ENCODE results near the gene PYGM. TPM values are rescaled to one million over a fixed set of nuclear protein-coding genes. Genes with fewer than 3 reads are reported as not detected.

The PYGM gene
- total RNA-seq, 8 experiments from 2014 or later, result 0.31 to 12.8 (median 2.2) TPM

GRCh38 chr11:64716473-64717267, 43.1 kb downstream of the PYGM start:
- Histone ChIP-seq H3K4me3 (no peak overlapping the region), H3K4me1 (replicated peaks in 1 of 2) (peaks cover 57 to 73% of the 10 kb centered on the region in 2 donors), H3K27ac (peak overlapping the region in 1 of 2 donors; percentile 57)
- 18 to 80% (median 43%) methylated on average over 1 to 3 of the region's 21 CpGs; no CpG with 5 or more reads in 4 of the 10 experiments for WGBS, 10 experiments
- peak in 5 of 8 experiments; percentile 62 to 78 (median 75) for ATAC-seq (replicated peaks in 6 of 8)
- in situ Hi-C loops (cut with MboI; ENCODE audit: low pct_unique_long_range_greater_than_20kb in 2 of 9, low sequenced_read_pairs in 9 of 9, unreplicated experiment in 9 of 9), result no loop called here

- Histone ChIP-seq H3K4me1 (replicated peaks in 1 of 2) (peaks cover 60 to 73% of the 10 kb centered on the region in 2 donors), H3K27ac (peak overlapping the region in 1 of 2 donors; percentile 57), H3K4me3 (no peak overlapping the region)
- 60% methylated on average over 1 of the region's 13 CpGs; no CpG with 5 or more reads in 9 of the 10 experiments for WGBS, 10 experiments
- in situ Hi-C loops (cut with MboI; ENCODE audit: low pct_unique_long_range_greater_than_20kb in 2 of 9, low sequenced_read_pairs in 9 of 9, unreplicated experiment in 9 of 9), result no loop called here
- peak in 5 of 8 experiments; percentile 0 to 5 (median 1) for ATAC-seq (replicated peaks in 6 of 8)
These were observed 43.9 kb downstream of the PYGM start for GRCh38 chr11:64715756-64716472.

DNA sequence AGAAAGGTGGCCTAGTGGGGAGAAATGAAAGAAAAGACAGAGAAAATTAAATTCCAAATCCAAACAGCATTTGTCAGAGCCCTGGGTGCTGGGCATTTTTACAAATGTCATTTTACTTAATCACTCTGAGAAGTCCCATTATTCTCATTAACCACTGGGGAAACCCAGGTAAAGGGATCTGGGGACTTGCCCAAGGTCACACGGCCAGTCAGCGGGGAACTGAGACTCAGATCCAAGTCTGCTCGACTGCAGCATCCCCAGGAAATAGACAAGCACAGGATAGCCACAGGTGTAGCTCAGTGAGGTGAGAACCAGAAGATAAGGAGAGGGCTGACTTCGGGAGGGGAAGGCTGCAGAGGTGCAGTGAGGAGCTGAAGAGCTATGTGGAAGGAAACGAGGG, 44.7 kb downstream of the PYGM start:
- H3K4me1 ChIP-seq (replicated peaks in 1 of 2), result peaks cover 68 to 74% of the 10 kb centered on the region in 2 donors
- no peak overlapping the region for H3K27ac ChIP-seq
- H3K4me3 ChIP-seq, result no peak overlapping the region
- in situ Hi-C loops (cut with MboI; ENCODE audit: low pct_unique_long_range_greater_than_20kb in 2 of 9, low sequenced_read_pairs in 9 of 9, unreplicated experiment in 9 of 9), result no loop called here
- ATAC-seq (replicated peaks in 6 of 8), result no peak
- 0 to 79% (median 62%) methylated on average over 1 to 4 of the region's 5 CpGs; no CpG with 5 or more reads in 3 of the 10 experiments for WGBS, 10 experiments

DNA sequence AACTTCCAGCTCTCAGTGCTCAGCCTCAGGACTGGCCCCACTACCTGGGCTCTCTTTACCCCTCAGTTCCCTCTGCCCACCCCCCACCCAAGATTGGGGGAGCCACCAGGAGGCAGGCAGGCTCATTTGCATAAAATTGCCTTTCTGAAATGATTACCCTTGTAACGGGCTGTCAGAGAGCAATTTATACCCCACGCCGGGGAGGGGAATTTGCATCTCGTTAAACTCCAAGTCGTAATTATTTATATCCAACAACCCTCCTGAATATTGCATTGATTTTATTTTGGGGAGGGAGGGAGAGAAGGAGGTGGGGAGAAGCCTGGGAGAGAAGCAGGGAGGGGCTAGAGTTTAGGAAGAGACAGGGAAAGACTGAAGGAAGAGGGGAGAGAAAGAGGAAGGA, 45.1 kb downstream of the PYGM start:
- H3K27ac ChIP-seq, result no peak overlapping the region
- no peak for ATAC-seq (replicated peaks in 6 of 8)
- no peak overlapping the region for H3K4me3 ChIP-seq
- WGBS, 10 experiments, result 25 to 54% (median 37%) methylated on average over 1 to 5 of the region's 5 CpGs; no CpG with 5 or more reads in 5 of the 10 experiments
- in situ Hi-C loops (cut with MboI; ENCODE audit: low pct_unique_long_range_greater_than_20kb in 2 of 9, low sequenced_read_pairs in 9 of 9, unreplicated experiment in 9 of 9), result no loop called here
- H3K4me1 ChIP-seq (replicated peaks in 1 of 2), result peaks cover 70 to 78% of the 10 kb centered on the region in 2 donors

- Histone ChIP-seq H3K4me1 (replicated peaks in 1 of 2) (peaks cover 70 to 80% of the 10 kb centered on the region in 2 donors), H3K27ac (no peak overlapping the region), H3K4me3 (peak overlapping the region in 4 of 5 donors; percentile 17 to 24 (median 20))
- in situ Hi-C loops (cut with MboI; ENCODE audit: low pct_unique_long_range_greater_than_20kb in 2 of 9, low sequenced_read_pairs in 9 of 9, unreplicated experiment in 9 of 9), result no loop called here
- ATAC-seq (replicated peaks in 6 of 8), result peak; percentile 14 to 43 (median 30)
- 0 to 60% (median 12%) methylated on average over 1 to 4 of the region's 39 CpGs; no CpG with 5 or more reads in 4 of the 10 experiments for WGBS, 10 experiments
These were observed 45.9 kb downstream of the PYGM start for GRCh38 chr11:64713781-64714363.

GRCh38 chr11:64713016-64713707, 46.6 kb downstream of the PYGM start:
- no CpG with 5 or more reads among the region's 111 CpGs for WGBS, 10 experiments
- H3K4me3 ChIP-seq, result peak overlapping the region in 4 of 5 donors; percentile 17 to 24 (median 20)
- in situ Hi-C loops (cut with MboI; ENCODE audit: low pct_unique_long_range_greater_than_20kb in 2 of 9, low sequenced_read_pairs in 9 of 9, unreplicated experiment in 9 of 9), result no loop called here
- H3K4me1 ChIP-seq (replicated peaks in 1 of 2), result peaks cover 70 to 84% of the 10 kb centered on the region in 2 donors
- peak; percentile 31 to 83 (median 37) for ATAC-seq (replicated peaks in 6 of 8)
- peak overlapping the region in 1 of 2 donors; percentile 19 for H3K27ac ChIP-seq

DNA sequence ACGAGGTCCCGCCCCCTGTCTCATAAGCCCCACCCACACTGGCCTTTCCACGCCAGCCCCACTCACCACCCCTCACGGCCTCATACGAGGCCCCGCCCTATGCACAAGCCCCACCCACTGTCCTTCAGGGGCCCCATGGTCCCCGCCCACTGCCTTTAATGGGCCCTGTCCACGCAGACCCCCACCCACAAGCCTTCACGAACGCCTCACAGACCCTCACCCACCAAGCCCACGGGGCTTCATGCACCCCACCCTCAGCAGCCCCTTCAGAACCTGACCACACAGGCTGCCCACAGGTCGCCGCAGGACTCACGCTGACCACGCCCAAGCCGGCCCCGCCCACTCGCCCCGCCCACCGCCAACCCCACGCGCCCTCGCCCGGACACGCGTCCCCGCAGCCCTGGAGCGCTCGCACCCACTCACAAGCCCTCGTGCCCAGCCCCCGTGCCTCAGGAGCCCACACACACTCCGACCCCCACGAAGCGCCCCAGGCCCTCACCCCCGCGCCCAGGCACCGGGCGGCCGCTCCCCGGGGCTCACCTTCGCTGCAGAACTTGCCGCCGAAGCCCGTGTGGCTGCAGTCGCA, 47.3 kb downstream of the PYGM start:
- Histone ChIP-seq H3K4me1 (replicated peaks in 1 of 2) (peaks cover 67 to 87% of the 10 kb centered on the region in 2 donors), H3K27ac (no peak overlapping the region), H3K4me3 (no peak overlapping the region)
- in situ Hi-C loops (cut with MboI; ENCODE audit: low pct_unique_long_range_greater_than_20kb in 2 of 9, low sequenced_read_pairs in 9 of 9, unreplicated experiment in 9 of 9), result no loop called here
- ATAC-seq (replicated peaks in 6 of 8), result peak in 1 of 8 experiments; percentile 16
- no CpG with 5 or more reads among the region's 45 CpGs for WGBS, 10 experiments

GRCh38 chr11:64711956-64712362, 47.8 kb downstream of the PYGM start:
- 20 to 96% (median 93%) methylated on average over 1 to 5 of the region's 19 CpGs; no CpG with 5 or more reads in 7 of the 10 experiments for WGBS, 10 experiments
- no peak overlapping the region for H3K4me3 ChIP-seq

GRCh38 chr11:64711138-64711955, 48.4 kb downstream of the PYGM start:
- peaks cover 55 to 75% of the 10 kb centered on the region in 2 donors for H3K4me1 ChIP-seq (replicated peaks in 1 of 2)
- no peak overlapping the region for H3K27ac ChIP-seq
- ATAC-seq (replicated peaks in 6 of 8), result peak in 5 of 8 experiments; percentile 15 to 47 (median 37)
- 4 to 68% (median 25%) methylated on average over 4 to 10 of the region's 46 CpGs; no CpG with 5 or more reads in 6 of the 10 experiments for WGBS, 10 experiments
- H3K4me3 ChIP-seq, result no peak overlapping the region
- in situ Hi-C loops (cut with MboI; ENCODE audit: low pct_unique_long_range_greater_than_20kb in 2 of 9, low sequenced_read_pairs in 9 of 9, unreplicated experiment in 9 of 9), result no loop called here

More at GRCh38 chr11:64711956-64712362, 47.8 kb downstream of the PYGM start:
- H3K27ac ChIP-seq, result no peak overlapping the region
- in situ Hi-C loops (cut with MboI; ENCODE audit: low pct_unique_long_range_greater_than_20kb in 2 of 9, low sequenced_read_pairs in 9 of 9, unreplicated experiment in 9 of 9), result no loop called here
- H3K4me1 ChIP-seq (replicated peaks in 1 of 2), result peaks cover 61 to 81% of the 10 kb centered on the region in 2 donors
- ATAC-seq (replicated peaks in 6 of 8), result no peak

DNA sequence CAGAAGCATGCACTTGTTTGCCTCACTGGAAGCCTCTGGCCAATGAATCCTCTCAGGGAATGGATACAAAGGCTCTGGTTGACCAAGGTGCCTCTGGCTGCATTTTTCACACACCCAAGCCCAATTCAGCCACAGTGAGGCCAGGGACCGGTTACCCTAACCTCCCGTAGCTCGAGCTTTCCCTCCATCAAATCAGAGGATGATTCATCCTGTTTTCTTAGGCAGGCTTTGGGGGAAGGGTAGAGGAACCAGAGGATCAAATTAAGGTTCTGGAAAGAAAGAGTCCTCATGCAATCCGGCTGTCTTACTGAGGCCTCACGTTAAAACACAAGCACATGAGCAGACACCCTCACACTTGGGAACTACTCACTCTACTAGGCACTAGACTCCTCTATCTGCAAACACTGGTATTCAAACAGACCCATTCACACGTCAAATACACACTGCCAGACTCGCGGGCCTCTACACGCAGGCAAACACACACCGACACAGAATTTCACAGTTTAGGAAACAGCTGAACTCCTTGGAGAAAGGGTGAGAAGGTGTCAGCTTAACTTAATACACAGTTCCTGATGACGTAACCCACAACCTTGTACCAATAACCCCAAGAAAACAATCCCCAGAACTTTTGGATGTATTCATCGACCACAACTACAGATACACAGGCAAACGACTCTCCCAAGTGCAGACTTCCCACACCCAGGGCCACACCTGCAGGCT, 49.2 kb downstream of the PYGM start:
- Histone ChIP-seq H3K27ac (no peak overlapping the region), H3K4me3 (no peak overlapping the region), H3K4me1 (replicated peaks in 1 of 2) (peaks cover 48 to 68% of the 10 kb centered on the region in 2 donors)
- ATAC-seq (replicated peaks in 6 of 8), result peak in 2 of 8 experiments; percentile 10 to 13
- WGBS, 10 experiments, result 0 to 80% (median 58%) methylated on average over 1 to 12 of the region's 13 CpGs; no CpG with 5 or more reads in 3 of the 10 experiments
- in situ Hi-C loops (cut with MboI; ENCODE audit: low pct_unique_long_range_greater_than_20kb in 2 of 9, low sequenced_read_pairs in 9 of 9, unreplicated experiment in 9 of 9), result no loop called here

- WGBS, 10 experiments, result 0 to 100% (median 57%) methylated on average over 1 of the region's 2 CpGs; no CpG with 5 or more reads in 3 of the 10 experiments
- Histone ChIP-seq H3K4me1 (replicated peaks in 1 of 2) (peaks cover 6 to 23% of the 10 kb centered on the region in 2 donors), H3K4me3 (no peak overlapping the region), H3K27ac (no peak overlapping the region)
- in situ Hi-C loops (cut with MboI; ENCODE audit: low pct_unique_long_range_greater_than_20kb in 2 of 9, low sequenced_read_pairs in 9 of 9, unreplicated experiment in 9 of 9), result no loop called here
- no peak for ATAC-seq (replicated peaks in 6 of 8)
These were observed 54.3 kb downstream of the PYGM start for GRCh38 chr11:64705501-64705900.
